ENCODE results near the gene ITIH4. TPM values are rescaled to one million over a fixed set of nuclear protein-coding genes. Genes with fewer than 3 reads are reported as not detected.

Gene ITIH4
- total and polyA plus RNA-seq, 2 of the 13 experiments (the other 11 are each of a cell fraction or from before 2014, with no cell fraction given): 2.7 to 5.3 TPM

GRCh38 chr3:52787672-52788625 lies 42.5 kb downstream of the ITIH4 start (continued):
- TF ChIP-seq MTF1 (CRISPR knock-in tag; IDR thresholded peaks at IDR 0.05) (no peak), TSC22D2 (CRISPR knock-in tag; IDR thresholded peaks at IDR 0.05; ENCODE audit: borderline replicate concordance) (no peak), PAXIP1 (CRISPR knock-in tag; conservative IDR thresholded peaks at IDR 0.05) (no peak; the same call in 1 of the 2 replicates), FOXJ3 (CRISPR knock-in tag; IDR thresholded peaks at IDR 0.05; ENCODE audit: borderline replicate concordance) (no peak), PHF21A (CRISPR knock-in tag; IDR thresholded peaks at IDR 0.05) (0 out of 2 replicates have a peak, but pooled peaks have one; percentile 59), ZNF160 (CRISPR knock-in tag; IDR thresholded peaks at IDR 0.05) (no peak), ZNF678 (CRISPR knock-in tag; IDR thresholded peaks at IDR 0.05) (no peak), ZBTB21 (CRISPR knock-in tag; IDR thresholded peaks at IDR 0.05) (no peak), ZNF878 (CRISPR knock-in tag; IDR thresholded peaks at IDR 0.05) (no peak), TFDP1 (CRISPR knock-in tag; IDR thresholded peaks at IDR 0.05; ENCODE audit: borderline replicate concordance) (no peak), ARNT2 (CRISPR knock-in tag; IDR thresholded peaks at IDR 0.05; ENCODE audit: low read depth) (no peak), SKI (IDR thresholded peaks at IDR 0.05; ENCODE audit: partially characterized antibody) (no peak), ZNF556 (CRISPR knock-in tag; IDR thresholded peaks at IDR 0.05; ENCODE audit: borderline replicate concordance) (no peak), ZNF12 (CRISPR knock-in tag; IDR thresholded peaks at IDR 0.05) (no peak), ZNF740 (CRISPR knock-in tag; IDR thresholded peaks at IDR 0.05) (no peak; the same call in 1 of the 2 replicates), ZGPAT (CRISPR knock-in tag; IDR thresholded peaks at IDR 0.05) (no peak), ZFP36 (IDR thresholded peaks at IDR 0.05; ENCODE audit: borderline replicate concordance, low read depth, low read length, partially characterized antibody) (no peak), MIXL1 (CRISPR knock-in tag; IDR thresholded peaks at IDR 0.05) (no peak), ESRRA (CRISPR knock-in tag; IDR thresholded peaks at IDR 0.05; ENCODE audit: low read depth) (no peak), ZNF703 (CRISPR knock-in tag; IDR thresholded peaks at IDR 0.05; ENCODE audit: borderline replicate concordance) (no peak), ZSCAN20 (CRISPR knock-in tag; IDR thresholded peaks at IDR 0.05; ENCODE audit: borderline replicate concordance) (no peak)

Data from HepG2 (cell line).